HEK293 (cell line): Measurements from ENCODE around the gene CDK6.

Experiments used
- YY1 ChIP-seq: fragments of 450-650 bp; formaldehyde crosslinking; IDR thresholded peaks from 2 replicates; pipeline ENCODE4 v1.5.1; 2018; ENCODE audit warnings: missing biosample characterization, missing genetic modification characterization
- ZNF274 ChIP-seq, 2 experiments: fragments of 200-500 bp in 1 of 2; fragments of 450-650 bp in 1 of 2; sonication (Bioruptor generic) in 1 of 2; formaldehyde crosslinking in 1 of 2; IDR thresholded peaks; 2 replicates each; pipeline versions ENCODE4 v1.5.1 to v1.6.1; 2014 to 2016; ENCODE audit warnings: borderline replicate concordance in 1 of 2, inconsistent platforms in 1 of 2, low read length in 1 of 2, missing biosample characterization in 1 of 2, missing genetic modification characterization in 1 of 2
- ZNF292 ChIP-seq: fragments of 450-650 bp; formaldehyde crosslinking; IDR thresholded peaks from 2 replicates; pipeline ENCODE4 v1.5.1; 2016; ENCODE audit warnings: low read depth, missing biosample characterization, missing genetic modification characterization, borderline replicate concordance
- ZXDB ChIP-seq: fragments of 450-650 bp; formaldehyde crosslinking; IDR thresholded peaks from 2 replicates; pipeline ENCODE4 v1.5.1; 2016; ENCODE audit warnings: missing biosample characterization, missing genetic modification characterization

DNA sequence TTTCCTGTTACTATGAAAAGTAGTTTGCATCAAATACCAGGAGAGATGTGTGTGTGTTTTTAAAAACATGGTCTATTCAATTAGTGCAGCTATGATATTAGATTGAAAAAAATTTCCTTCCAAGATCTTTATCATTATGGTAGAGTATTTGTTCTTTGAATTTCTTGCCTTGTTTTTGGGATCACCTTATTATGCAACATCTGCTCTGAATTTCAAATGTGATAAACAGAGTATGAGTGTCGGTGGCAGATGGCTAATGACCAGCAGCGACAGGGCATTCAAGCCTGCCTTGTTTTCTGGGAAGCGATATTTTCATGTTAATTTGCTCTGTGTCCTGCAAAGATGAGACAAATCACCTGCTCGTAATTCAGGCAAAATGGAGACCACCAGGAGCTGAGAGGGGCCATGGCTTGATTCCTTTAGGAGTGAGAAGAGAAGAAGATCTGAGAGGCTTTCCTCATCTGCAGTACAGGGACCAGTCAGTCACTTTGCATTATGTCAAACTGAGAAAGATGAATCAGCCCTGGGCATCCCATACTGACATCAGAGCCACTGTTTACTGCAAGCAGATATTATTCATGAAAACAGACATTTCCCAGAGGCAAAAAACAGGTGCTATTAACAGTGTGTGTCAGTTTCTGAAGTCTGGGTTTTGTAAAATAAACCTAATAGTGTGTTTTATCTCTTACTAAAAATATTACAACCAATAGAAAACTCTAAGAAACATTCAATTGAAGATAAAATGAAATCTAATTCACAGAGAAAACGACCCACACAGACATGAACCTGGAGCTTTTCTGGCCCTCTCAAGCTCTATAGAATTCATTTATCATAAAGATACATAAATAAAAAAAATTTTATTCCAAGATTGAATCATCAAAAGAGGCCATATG is 67.6 kb downstream of the CDK6 start:
- no peak for TF ChIP-seq ZXDB (tag by site-specific recombination)
- no peak for TF ChIP-seq YY1 (tag by site-specific recombination)
- no peak for TF ChIP-seq ZNF292
- no peak for TF ChIP-seq ZNF274 (IDR thresholded peaks at IDR 0.05; ENCODE audit: low read length)
- no peak for TF ChIP-seq ZNF274 (tag by site-specific recombination; IDR thresholded peaks at IDR 0.05; ENCODE audit: borderline replicate concordance)
